Keratinocyte (primary cell): ENCODE results near the gene CATSPER1. TPM values are rescaled to one million over a fixed set of nuclear protein-coding genes. Genes with fewer than 3 reads are reported as not detected.

Experiments used
- DNase-seq: peaks from one replicate; pipeline ENCODE4 v3.0.0-alpha.2; 2011; ENCODE audit warnings: low read depth, missing footprints, low spot score
- FAIRE-seq: peaks from 2 replicates; lab custom pipeline; 2011; peaks lifted over from hg19 to GRCh38; lab: Jason Lieb, UNC
- H2AFZ ChIP-seq: 2 replicates; pipeline ENCODE4 v1.6.0; 2012; ENCODE audit warnings: low read length, control low read depth, inconsistent platforms; ENCODE audit not compliant: control insufficient read depth
- H3K27ac ChIP-seq: 2 replicates; pipeline ENCODE4 v1.5.1; 2011; ENCODE audit warnings: low read length; ENCODE audit not compliant: control insufficient read depth, insufficient read depth
- H3K27me3 ChIP-seq: 3 replicates; pipeline ENCODE4 v1.6.0; 2011; ENCODE audit warnings: low read length; ENCODE audit not compliant: control insufficient read depth, insufficient read depth; ENCODE audit errors: extremely low read depth
- H3K36me3 ChIP-seq, 2 experiments: 2 replicates in 1 of 2; 3 replicates in 1 of 2; pipeline ENCODE4 v1.5.1; 2011; ENCODE audit warnings: low read length in 2 of 2, mild to moderate bottlenecking in 1 of 2; ENCODE audit not compliant: control insufficient read depth in 2 of 2, insufficient read depth in 2 of 2; ENCODE audit errors: extremely low read depth in 1 of 2
- H3K4me1 ChIP-seq: 3 replicates; pipeline ENCODE4 v1.5.1; 2011; ENCODE audit warnings: low read length; ENCODE audit not compliant: control insufficient read depth, insufficient read depth; ENCODE audit errors: extremely low read depth
- H3K4me2 ChIP-seq: 3 replicates; pipeline ENCODE4 v1.6.0; 2011; ENCODE audit warnings: low read depth, low read length; ENCODE audit not compliant: control insufficient read depth, insufficient read depth; ENCODE audit errors: extremely low read depth
- H3K4me3 ChIP-seq, 3 experiments: fragments of 200-600 bp in 1 of 3; sonication (generic) in 1 of 3; 2 replicates in 2 of 3; 3 replicates in 1 of 3; pipeline ENCODE4 v1.5.1; 2011 to 2016; ENCODE audit warnings: low read length in 3 of 3, mild to moderate bottlenecking in 3 of 3, control low read depth in 2 of 3, inconsistent platforms in 1 of 3, low read depth in 1 of 3, mixed read lengths in 1 of 3, mixed run types in 1 of 3, moderate library complexity in 1 of 3; ENCODE audit not compliant: control insufficient read depth in 2 of 3, insufficient read depth in 2 of 3; ENCODE audit errors: extremely low read depth in 1 of 3
- H3K79me2 ChIP-seq: 2 replicates; pipeline ENCODE4 v1.6.0; 2012; ENCODE audit warnings: low read length; ENCODE audit not compliant: control insufficient read depth, insufficient read depth
- H3K9ac ChIP-seq: 3 replicates; pipeline ENCODE4 v1.6.0; 2011; ENCODE audit warnings: low read length; ENCODE audit not compliant: control insufficient read depth, insufficient read depth; ENCODE audit errors: extremely low read depth
- H3K9me1 ChIP-seq: 3 replicates; pipeline ENCODE4 v1.6.0; 2011; ENCODE audit warnings: low read length; ENCODE audit not compliant: control insufficient read depth, insufficient read depth; ENCODE audit errors: extremely low read depth
- H3K9me3 ChIP-seq: 2 replicates; pipeline ENCODE4 v1.5.1; 2012; ENCODE audit warnings: low read depth, low read length; ENCODE audit not compliant: control insufficient read depth
- H4K20me1 ChIP-seq: 3 replicates; pipeline ENCODE4 v1.6.0; 2011; ENCODE audit warnings: low read length; ENCODE audit not compliant: control insufficient read depth, insufficient read depth; ENCODE audit errors: extremely low read depth
- EZH2 ChIP-seq: IDR thresholded peaks from one replicate; pipeline ENCODE4 v1.6.1; 2012; ENCODE audit warnings: inconsistent platforms, mild to moderate bottlenecking, low read length, moderate library complexity
- dilution Hi-C: fragments of 300-500 bp; cut with MboI; formaldehyde crosslinking; loops from one replicate; pipeline ENCODE4 v1.7.0; 2020; ENCODE audit warnings: low sequenced_read_pairs; ENCODE audit not compliant: extremely low pct_ligation_motif_present
- polyA plus RNA-seq, 5 experiments: library from polyadenylated mRNA; depleted of rRNA in 3 of 5; stranded (reverse) in 3 of 5; stranded (forward) in 1 of 5; unstranded in 1 of 5; fragments of >200 nt; gene quantifications; 1 replicate in 1 of 5; 2 replicates in 3 of 5; 3 replicates in 1 of 5; pipeline versions ENCODE4 v1.2.1 to v1.2.3, GENCODE V29; 2011 to 2012; ENCODE audit warnings: missing spikeins in 2 of 5, low read depth in 1 of 5, low replicate concordance in 1 of 5
- TF ChIP-seq, protein P1 (sequence below), 3 experiments: IDR thresholded peaks in 1 of 3; conservative IDR thresholded peaks in 1 of 3; optimal IDR thresholded peaks in 1 of 3; 2 replicates in 2 of 3; 3 replicates in 1 of 3; pipeline versions ENCODE3 to v1.5.1; 2011; ENCODE audit warnings: low read length in 3 of 3, mild to moderate bottlenecking in 3 of 3, moderate library complexity in 2 of 3, control low read depth in 1 of 3, inconsistent platforms in 1 of 3; ENCODE audit not compliant: insufficient read depth in 2 of 3; ENCODE audit errors: extremely low read depth in 1 of 3

CATSPER1 gene
- polyA plus RNA-seq, 1 donor (not counting 4 experiments of a cell fraction or from before 2014, with no cell fraction given), result not detected

DNA sequence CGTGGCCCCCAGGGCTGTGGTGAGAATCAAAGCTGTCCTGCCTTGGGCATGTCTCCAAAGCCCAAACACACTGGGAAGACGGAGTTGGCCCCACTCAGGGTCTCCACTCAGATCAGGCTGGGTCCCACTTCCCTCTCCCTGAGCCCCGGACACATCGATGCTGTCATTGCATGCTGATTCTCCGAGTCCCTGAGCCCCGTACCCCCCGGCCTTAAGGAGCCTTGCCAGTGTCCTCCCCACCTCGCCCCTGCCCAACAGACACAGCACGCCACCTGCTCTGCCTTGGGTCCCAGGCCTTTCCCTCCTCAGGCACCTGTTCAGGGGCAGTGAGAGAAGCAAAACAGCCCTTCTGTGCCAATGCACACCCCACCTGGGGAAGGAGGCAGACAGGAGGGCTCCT, 38.9 kb downstream of the CATSPER1 start:
- FAIRE-seq, result no peak
- H3K9me3 ChIP-seq, result no peaks in the 10 kb centered on the region
- no peaks in the 10 kb centered on the region for H3K27me3 ChIP-seq
- no peaks in the 10 kb centered on the region for H3K9me1 ChIP-seq
- TF ChIP-seq EZH2, result no peak
- TF ChIP-seq, protein P1, sequence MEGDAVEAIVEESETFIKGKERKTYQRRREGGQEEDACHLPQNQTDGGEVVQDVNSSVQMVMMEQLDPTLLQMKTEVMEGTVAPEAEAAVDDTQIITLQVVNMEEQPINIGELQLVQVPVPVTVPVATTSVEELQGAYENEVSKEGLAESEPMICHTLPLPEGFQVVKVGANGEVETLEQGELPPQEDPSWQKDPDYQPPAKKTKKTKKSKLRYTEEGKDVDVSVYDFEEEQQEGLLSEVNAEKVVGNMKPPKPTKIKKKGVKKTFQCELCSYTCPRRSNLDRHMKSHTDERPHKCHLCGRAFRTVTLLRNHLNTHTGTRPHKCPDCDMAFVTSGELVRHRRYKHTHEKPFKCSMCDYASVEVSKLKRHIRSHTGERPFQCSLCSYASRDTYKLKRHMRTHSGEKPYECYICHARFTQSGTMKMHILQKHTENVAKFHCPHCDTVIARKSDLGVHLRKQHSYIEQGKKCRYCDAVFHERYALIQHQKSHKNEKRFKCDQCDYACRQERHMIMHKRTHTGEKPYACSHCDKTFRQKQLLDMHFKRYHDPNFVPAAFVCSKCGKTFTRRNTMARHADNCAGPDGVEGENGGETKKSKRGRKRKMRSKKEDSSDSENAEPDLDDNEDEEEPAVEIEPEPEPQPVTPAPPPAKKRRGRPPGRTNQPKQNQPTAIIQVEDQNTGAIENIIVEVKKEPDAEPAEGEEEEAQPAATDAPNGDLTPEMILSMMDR (optimal IDR thresholded peaks at IDR 0.05 in 1 of 3, IDR thresholded peaks at IDR 0.05 in 1 of 3, conservative IDR thresholded peaks at IDR 0.05 in 1 of 3; ENCODE audit: extremely low read depth in 1 of 3, insufficient read depth in 2 of 3, low read length in 3 of 3), result no peak
- no peak for DNase-seq
- no peak overlapping the region for H3K4me2 ChIP-seq
- dilution Hi-C loops, result no loop called here
- H2AFZ ChIP-seq, result no peak overlapping the region
- no peaks in the 10 kb centered on the region for H3K79me2 ChIP-seq
- peaks cover 4 to 5% of the 10 kb centered on the region in 2 experiments for H3K36me3 ChIP-seq
- H3K4me3 ChIP-seq, result no peak overlapping the region
- H4K20me1 ChIP-seq, result no peaks in the 10 kb centered on the region
- H3K9ac ChIP-seq, result no peak overlapping the region
- H3K27ac ChIP-seq, result no peak overlapping the region
- no peaks in the 10 kb centered on the region for H3K4me1 ChIP-seq

DNA sequence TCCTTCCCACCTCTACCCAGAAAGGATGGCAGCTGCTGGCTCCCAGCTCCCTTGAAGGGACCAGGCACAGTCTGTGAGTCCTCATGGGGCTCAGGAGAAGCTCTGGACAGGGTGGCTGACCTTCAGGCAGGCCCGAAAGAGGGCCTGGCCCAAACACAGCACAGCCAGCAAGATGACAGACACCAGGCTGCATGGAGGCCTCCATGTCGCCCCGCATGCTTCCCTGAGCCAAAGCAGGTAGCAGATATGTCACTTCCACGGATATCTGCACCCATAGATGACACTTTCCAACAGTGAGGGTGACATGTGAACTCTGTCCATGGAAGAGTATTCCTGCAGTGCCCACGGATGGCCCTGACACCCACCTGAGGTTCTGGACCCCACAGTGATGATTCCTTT, 42.7 kb downstream of the CATSPER1 start:
- peaks cover 3 to 4% of the 10 kb centered on the region in 2 experiments for H3K36me3 ChIP-seq
- H3K9me1 ChIP-seq, result no peaks in the 10 kb centered on the region
- H3K4me1 ChIP-seq, result no peaks in the 10 kb centered on the region
- dilution Hi-C loops, result no loop called here
- no peaks in the 10 kb centered on the region for H4K20me1 ChIP-seq
- no peak overlapping the region for H3K4me2 ChIP-seq
- H3K27me3 ChIP-seq, result no peaks in the 10 kb centered on the region
- no peak for DNase-seq
- H3K79me2 ChIP-seq, result no peaks in the 10 kb centered on the region
- H3K27ac ChIP-seq, result no peak overlapping the region
- no peak for FAIRE-seq
- H3K9me3 ChIP-seq, result no peaks in the 10 kb centered on the region
- no peak overlapping the region for H3K9ac ChIP-seq
- TF ChIP-seq, protein P1 (optimal IDR thresholded peaks at IDR 0.05 in 1 of 3, IDR thresholded peaks at IDR 0.05 in 1 of 3, conservative IDR thresholded peaks at IDR 0.05 in 1 of 3; ENCODE audit: extremely low read depth in 1 of 3, insufficient read depth in 2 of 3, low read length in 3 of 3), result no peak
- no peak for TF ChIP-seq EZH2
- no peak overlapping the region for H2AFZ ChIP-seq
- H3K4me3 ChIP-seq, result no peak overlapping the region
